Neural cell (in vitro differentiated cells): ENCODE data around the gene FLT3. TPM values are rescaled to one million over a fixed set of nuclear protein-coding genes. Genes with fewer than 3 reads are reported as not detected.
"Not testable (repeated sequence)": the region's sequence is repeated elsewhere in the genome, so short reads cannot be mapped to it uniquely, and the experiment has no call there.

Experiments
- H2AFZ ChIP-seq: fragments of 200-600, 300-800 bp; sonication (generic), shearing (Covaris generic); 2 replicates; pipeline ENCODE4 v1.6.0; 2014; ENCODE audit warnings: low read depth, mild to moderate bottlenecking, antibody characterized with exemption, low read length, moderate library complexity
- H3F3A ChIP-seq: fragments of 200-600 bp; shearing (Covaris generic); 2 replicates; pipeline ENCODE4 v1.6.1; 2016; ENCODE audit warnings: mild to moderate bottlenecking, moderate library complexity, mixed read lengths, antibody characterized with exemption, low read length; ENCODE audit not compliant: insufficient read depth, poor library complexity, severe bottlenecking
- H3K27ac ChIP-seq: fragments of 200-600, 300-800 bp; sonication (generic), shearing (Covaris generic); 2 replicates; pipeline ENCODE4 v1.5.1; 2014; ENCODE audit warnings: mild to moderate bottlenecking, low read length, moderate library complexity
- H3K27me3 ChIP-seq: fragments of 300-800, 200-600 bp; sonication (generic), shearing (Covaris generic); 2 replicates; pipeline ENCODE4 v1.6.0; 2014; ENCODE audit warnings: mild to moderate bottlenecking, low read depth, low read length, moderate library complexity; ENCODE audit not compliant: insufficient read depth
- H3K36me3 ChIP-seq: fragments of 300-800, 200-600 bp; sonication (generic), shearing (Covaris generic); 2 replicates; pipeline ENCODE4 v1.5.1; 2014; ENCODE audit warnings: mild to moderate bottlenecking, antibody characterized with exemption, low read length, moderate library complexity; ENCODE audit not compliant: insufficient read depth
- H3K4me2 ChIP-seq: fragments of 300-800, 200-600 bp; sonication (generic), shearing (Covaris generic); 2 replicates; pipeline ENCODE4 v1.6.0; 2014; ENCODE audit warnings: mild to moderate bottlenecking, low read length
- H3K4me3 ChIP-seq: fragments of 300-800, 200-600 bp; sonication (generic), shearing (Covaris generic); 2 replicates; pipeline ENCODE4 v1.5.1; 2014; ENCODE audit warnings: mild to moderate bottlenecking, low read length, moderate library complexity
- H3K79me2 ChIP-seq: fragments of 200-600 bp; shearing (Covaris generic); replicated peaks from 2 replicates; pipeline ENCODE4 v1.6.0; 2014; ENCODE audit warnings: mild to moderate bottlenecking, low read length, moderate library complexity; ENCODE audit not compliant: insufficient read depth
- H3K9ac ChIP-seq: fragments of 300-800, 200-600 bp; sonication (generic), shearing (Covaris generic); 2 replicates; pipeline ENCODE4 v1.6.1; 2016; ENCODE audit warnings: mild to moderate bottlenecking, low read length, mixed read lengths
- H3K9me2 ChIP-seq: fragments of 200-600 bp; shearing (Covaris generic); 2 replicates; pipeline ENCODE4 v1.6.1; 2016; ENCODE audit warnings: mild to moderate bottlenecking, low read length, mixed read lengths; ENCODE audit not compliant: insufficient read depth
- H3K9me3 ChIP-seq: fragments of 200-600, 300-800 bp; sonication (generic), shearing (Covaris generic); 2 replicates; pipeline ENCODE4 v1.6.1; 2016; ENCODE audit warnings: mild to moderate bottlenecking, mixed run types, low read length, moderate library complexity, mixed read lengths
- H4K20me1 ChIP-seq: fragments of 200-600 bp; shearing (Covaris generic); 2 replicates; pipeline ENCODE4 v1.6.1; 2016; ENCODE audit warnings: mild to moderate bottlenecking, mixed run types; ENCODE audit not compliant: insufficient read depth
- CTCF ChIP-seq: fragments of 450-650 bp; IDR thresholded peaks from 2 replicates; pipeline ENCODE4 v1.5.1; 2014; ENCODE audit warnings: antibody characterized with exemption, mild to moderate bottlenecking, moderate library complexity; ENCODE audit not compliant: poor library complexity, severe bottlenecking
- EP300 ChIP-seq: fragments of 450-650 bp; conservative IDR thresholded peaks from 2 replicates; pipeline ENCODE4 v1.6.1; 2014; ENCODE audit warnings: antibody characterized with exemption, mild to moderate bottlenecking, moderate library complexity; ENCODE audit not compliant: poor library complexity, severe bottlenecking
- EZH2 ChIP-seq: fragments of 200-600, 300-800 bp; shearing (Covaris generic), sonication (generic); IDR thresholded peaks from 2 replicates; pipeline ENCODE4 v1.6.1; 2014; ENCODE audit warnings: antibody characterized with exemption, low read length, borderline replicate concordance, mild to moderate bottlenecking; ENCODE audit not compliant: insufficient read depth, poor library complexity, severe bottlenecking
- MXI1 ChIP-seq: fragments of 450-650 bp; conservative IDR thresholded peaks from 2 replicates; pipeline ENCODE4 v1.6.1; 2014; ENCODE audit warnings: antibody characterized with exemption, mild to moderate bottlenecking; ENCODE audit not compliant: poor library complexity, severe bottlenecking
- POLR2AphosphoS5 ChIP-seq: IDR thresholded peaks from 2 replicates; pipeline ENCODE4 v1.6.1; 2012
- RAD21 ChIP-seq: fragments of 450-650 bp; conservative IDR thresholded peaks from 2 replicates; pipeline ENCODE4 v1.6.1; 2014; ENCODE audit warnings: antibody characterized with exemption, mild to moderate bottlenecking, moderate library complexity
- REST ChIP-seq: IDR thresholded peaks from 2 replicates; pipeline ENCODE4 v1.6.1; 2012; ENCODE audit warnings: borderline replicate concordance
- SMC3 ChIP-seq: fragments of 450-650 bp; conservative IDR thresholded peaks from 2 replicates; pipeline ENCODE4 v1.6.1; 2014; ENCODE audit warnings: antibody characterized with exemption, mild to moderate bottlenecking, moderate library complexity; ENCODE audit not compliant: poor library complexity
- polyA plus RNA-seq: library from polyadenylated mRNA; depleted of rRNA; stranded (reverse); fragments of >200 nt; gene quantifications from 2 replicates; pipeline ENCODE4 v1.2.3, GENCODE V29; 2014

FLT3 gene
- polyA plus RNA-seq, 1 donor from 2014 or later: 0.41 TPM

GRCh38 chr13:27964741-27965323 is 135.5 kb downstream of the FLT3 start:
- Histone ChIP-seq H3K4me2 (no peak overlapping the region), H3F3A (no peaks in the 10 kb centered on the region), H3K27ac (no peak overlapping the region), H3K9me3 (no peaks in the 10 kb centered on the region), H3K9ac (no peak overlapping the region), H3K9me2 (no peaks in the 10 kb centered on the region), H3K27me3 (peaks cover 100% of the 10 kb centered on the region), H2AFZ (no peak overlapping the region), H3K4me3 (no peak overlapping the region), H3K36me3 (no peaks in the 10 kb centered on the region), H4K20me1 (no peaks in the 10 kb centered on the region), H3K79me2 (no peaks in the 10 kb centered on the region)
- TF ChIP-seq RAD21 (no peak), REST (no peak), MXI1 (no peak), SMC3 (no peak), EZH2 (no peak)

DNA sequence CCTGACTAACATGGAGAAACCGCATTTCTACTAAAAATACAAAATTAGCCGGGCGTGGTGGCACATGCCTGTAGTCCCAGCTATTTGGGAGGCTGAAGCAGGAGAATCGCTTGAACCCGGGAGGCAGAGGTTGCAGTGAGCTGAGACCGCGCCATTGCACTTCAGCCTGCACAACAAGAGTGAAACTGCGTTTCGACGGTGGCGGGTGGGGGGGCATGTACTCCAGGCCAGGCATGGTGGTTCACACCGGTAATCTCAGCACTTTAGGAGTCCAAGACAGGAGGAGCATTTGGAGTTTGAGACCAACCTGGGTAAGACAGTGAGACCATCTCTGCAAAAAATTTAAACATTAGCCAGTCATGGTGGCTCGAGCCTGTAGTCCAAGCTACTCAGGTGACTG is 136.2 kb downstream of the FLT3 start:
- H3K79me2 ChIP-seq, H3K4me3 ChIP-seq, H3K36me3 ChIP-seq, H3F3A ChIP-seq, H3K9me3 ChIP-seq, H3K27ac ChIP-seq, H2AFZ ChIP-seq, H4K20me1 ChIP-seq, H3K9me2 ChIP-seq, H3K9ac ChIP-seq, H3K4me2 ChIP-seq: not testable (repeated sequence)
- H3K27me3 ChIP-seq: peaks cover 100% of the 10 kb centered on the region

- no peaks in the 10 kb centered on the region for H3K9me2 ChIP-seq
- H3K27ac ChIP-seq: no peak overlapping the region
- H3K9me3 ChIP-seq: no peaks in the 10 kb centered on the region
- no peaks in the 10 kb centered on the region for H3K79me2 ChIP-seq
- no peak overlapping the region for H3K4me2 ChIP-seq
- no peaks in the 10 kb centered on the region for H3K36me3 ChIP-seq
- no peak overlapping the region for H3K4me3 ChIP-seq
- no peaks in the 10 kb centered on the region for H4K20me1 ChIP-seq
- no peak overlapping the region for H3K9ac ChIP-seq
- H3K27me3 ChIP-seq: peaks cover 100% of the 10 kb centered on the region
- H2AFZ ChIP-seq: no peak overlapping the region
- no peak for TF ChIP-seq POLR2AphosphoS5
- TF ChIP-seq EZH2: no peak
- H3F3A ChIP-seq: no peaks in the 10 kb centered on the region
Measured at GRCh38 chr13:27963491-27963890, 136.9 kb downstream of the FLT3 start.

GRCh38 chr13:27962982-27963381 is 137.4 kb downstream of the FLT3 start:
- Histone ChIP-seq H4K20me1 (no peaks in the 10 kb centered on the region), H3K27ac (no peak overlapping the region), H3K27me3 (peaks cover 100% of the 10 kb centered on the region), H2AFZ (no peak overlapping the region), H3K9me2 (no peaks in the 10 kb centered on the region), H3F3A (no peaks in the 10 kb centered on the region), H3K4me3 (no peak overlapping the region), H3K9ac (no peak overlapping the region), H3K36me3 (no peaks in the 10 kb centered on the region), H3K9me3 (no peaks in the 10 kb centered on the region), H3K79me2 (no peaks in the 10 kb centered on the region), H3K4me2 (no peak overlapping the region)
- TF ChIP-seq REST (no peak), EP300 (no peak), CTCF (no peak)
